Measurements from ENCODE around the gene EPC2.

Gene EPC2

DNA sequence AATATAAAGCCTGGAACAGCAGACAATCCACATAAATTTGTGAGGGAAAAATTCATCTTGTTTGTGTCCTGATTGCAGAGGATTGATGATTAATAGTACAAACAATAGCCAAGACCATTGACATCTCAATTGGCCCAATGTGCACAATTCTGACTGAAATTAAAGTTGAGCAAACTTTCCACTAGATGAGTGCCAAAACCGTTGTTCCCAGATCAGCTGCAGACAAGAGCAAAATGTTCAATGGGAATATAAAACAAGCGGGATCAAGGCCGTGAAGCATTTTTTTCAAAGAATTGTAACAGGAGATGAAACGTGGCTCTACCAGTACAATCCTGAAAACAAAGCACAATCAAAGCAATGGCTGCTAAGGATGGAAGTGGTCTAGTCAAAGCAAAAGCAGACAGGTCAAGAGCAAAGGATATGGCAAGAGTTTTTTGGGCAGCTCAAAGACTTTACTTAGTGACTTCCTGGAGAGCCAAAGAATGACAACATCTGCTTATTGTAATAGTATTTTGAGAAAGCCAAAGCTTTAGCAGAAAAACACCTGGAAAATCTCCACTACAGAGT is 174.6 kb downstream of the EPC2 start:
- Histone ChIP-seq H3K9ac (ENCODE audit: low read depth, low read length, poor library complexity, severe bottlenecking) (no peak overlapping the region), H3K9me2 (replicated peaks; ENCODE audit: low read depth, low read length) (no peaks in the 10 kb centered on the region), H3K79me2 (ENCODE audit: insufficient read depth, low read length) (no peaks in the 10 kb centered on the region), H3K4me2 (ENCODE audit: low read depth, low read length, poor library complexity, severe bottlenecking) (no peak overlapping the region), H4K20me1 (ENCODE audit: insufficient read depth, low read length, poor library complexity, severe bottlenecking) (no peaks in the 10 kb centered on the region), H3K27me3 (ENCODE audit: insufficient read depth, low read length, poor library complexity, severe bottlenecking) (no peaks in the 10 kb centered on the region), H3K4me3 (ENCODE audit: low read length, poor library complexity, severe bottlenecking) (no peak overlapping the region), H3K36me3 (ENCODE audit: insufficient read depth, low read length) (no peaks in the 10 kb centered on the region), H3K9me3 (ENCODE audit: insufficient read depth, low read depth, low read length) (no peaks in the 10 kb centered on the region), H3K4me1 (ENCODE audit: insufficient read depth, low read length, poor library complexity, severe bottlenecking) (peaks cover 2% of the 10 kb centered on the region), H2AFZ (ENCODE audit: low read length) (no peak overlapping the region), H3F3A (ENCODE audit: low read depth) (no peaks in the 10 kb centered on the region)
- no peak for TF ChIP-seq CTCF (conservative IDR thresholded peaks at IDR 0.05; ENCODE audit: low read length)
- TF ChIP-seq EZH2phosphoT487 (IDR thresholded peaks at IDR 0.05; ENCODE audit: borderline replicate concordance), result no peak

DNA sequence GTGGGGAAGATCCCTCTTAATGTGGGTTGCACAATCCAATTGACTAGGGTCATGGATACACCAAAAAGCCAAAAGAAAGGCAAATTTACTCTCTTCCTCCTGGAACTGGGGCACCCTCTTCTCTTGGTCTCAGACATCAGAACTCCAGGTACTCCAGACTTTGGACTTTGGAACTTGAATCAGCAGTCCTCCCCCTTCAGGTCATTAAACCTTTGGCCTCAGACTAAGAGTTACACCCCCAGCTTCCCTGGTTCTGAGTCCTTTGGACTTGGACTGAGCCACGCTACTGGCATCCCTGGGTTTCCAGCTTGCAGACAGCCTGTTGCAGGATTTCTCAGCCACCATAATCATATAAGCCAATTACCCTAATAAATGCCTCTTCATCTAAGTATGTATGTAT is 179.6 kb downstream of the EPC2 start:
- Histone ChIP-seq H3K9me3 (ENCODE audit: insufficient read depth, low read depth, low read length) (no peaks in the 10 kb centered on the region), H3K9me2 (replicated peaks; ENCODE audit: low read depth, low read length) (no peaks in the 10 kb centered on the region), H3K36me3 (ENCODE audit: insufficient read depth, low read length) (no peaks in the 10 kb centered on the region), H2AFZ (ENCODE audit: low read length) (no peak overlapping the region), H3K79me2 (ENCODE audit: insufficient read depth, low read length) (no peaks in the 10 kb centered on the region), H3F3A (ENCODE audit: low read depth) (no peaks in the 10 kb centered on the region), H4K20me1 (ENCODE audit: insufficient read depth, low read length, poor library complexity, severe bottlenecking) (no peaks in the 10 kb centered on the region), H3K27me3 (ENCODE audit: insufficient read depth, low read length, poor library complexity, severe bottlenecking) (no peaks in the 10 kb centered on the region), H3K4me3 (ENCODE audit: low read length, poor library complexity, severe bottlenecking) (no peak overlapping the region), H3K4me1 (ENCODE audit: insufficient read depth, low read length, poor library complexity, severe bottlenecking) (no peaks in the 10 kb centered on the region), H3K4me2 (ENCODE audit: low read depth, low read length, poor library complexity, severe bottlenecking) (no peak overlapping the region), H3K9ac (ENCODE audit: low read depth, low read length, poor library complexity, severe bottlenecking) (no peak overlapping the region)
- TF ChIP-seq CTCF (conservative IDR thresholded peaks at IDR 0.05; ENCODE audit: low read length) (no peak), EZH2phosphoT487 (IDR thresholded peaks at IDR 0.05; ENCODE audit: borderline replicate concordance) (no peak)

DNA sequence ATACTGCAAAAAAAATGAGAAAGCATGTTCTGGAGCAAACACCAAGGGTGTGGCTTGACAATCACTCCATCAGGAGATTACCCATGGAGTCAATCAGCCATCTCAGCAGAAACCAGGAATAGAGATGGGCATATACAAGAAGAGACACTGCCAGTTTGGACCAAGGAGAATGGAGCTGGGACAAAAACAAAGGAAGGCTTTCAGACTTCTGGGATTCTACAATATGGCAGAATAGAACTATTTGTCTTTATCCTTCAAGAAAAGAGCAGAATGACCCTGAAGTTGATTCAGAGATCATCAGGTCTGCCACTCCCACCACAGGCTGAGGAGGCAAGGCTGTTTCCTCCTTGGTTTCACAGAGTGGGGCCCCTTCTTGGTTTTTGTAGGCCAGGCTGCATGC is 182.2 kb downstream of the EPC2 start:
- Histone ChIP-seq H3K9me2 (replicated peaks; ENCODE audit: low read depth, low read length) (no peaks in the 10 kb centered on the region), H3K79me2 (ENCODE audit: insufficient read depth, low read length) (no peaks in the 10 kb centered on the region), H3K36me3 (ENCODE audit: insufficient read depth, low read length) (no peaks in the 10 kb centered on the region), H3K4me1 (ENCODE audit: insufficient read depth, low read length, poor library complexity, severe bottlenecking) (no peaks in the 10 kb centered on the region), H4K20me1 (ENCODE audit: insufficient read depth, low read length, poor library complexity, severe bottlenecking) (no peaks in the 10 kb centered on the region), H2AFZ (ENCODE audit: low read length) (no peak overlapping the region), H3F3A (ENCODE audit: low read depth) (no peaks in the 10 kb centered on the region), H3K9ac (ENCODE audit: low read depth, low read length, poor library complexity, severe bottlenecking) (no peak overlapping the region), H3K27me3 (ENCODE audit: insufficient read depth, low read length, poor library complexity, severe bottlenecking) (no peaks in the 10 kb centered on the region), H3K4me3 (ENCODE audit: low read length, poor library complexity, severe bottlenecking) (no peak overlapping the region), H3K4me2 (ENCODE audit: low read depth, low read length, poor library complexity, severe bottlenecking) (no peak overlapping the region), H3K9me3 (ENCODE audit: insufficient read depth, low read depth, low read length) (no peaks in the 10 kb centered on the region)
- no peak for TF ChIP-seq EZH2phosphoT487 (IDR thresholded peaks at IDR 0.05; ENCODE audit: borderline replicate concordance)
- TF ChIP-seq CTCF (conservative IDR thresholded peaks at IDR 0.05; ENCODE audit: low read length), result no peak
